Measurements from ENCODE around the gene GALNT1. TPM values are rescaled to one million over a fixed set of nuclear protein-coding genes. Genes with fewer than 3 reads are reported as not detected.

Gene GALNT1
- total RNA-seq, 1 donor from 2014 or later = 29.2 TPM

DNA sequence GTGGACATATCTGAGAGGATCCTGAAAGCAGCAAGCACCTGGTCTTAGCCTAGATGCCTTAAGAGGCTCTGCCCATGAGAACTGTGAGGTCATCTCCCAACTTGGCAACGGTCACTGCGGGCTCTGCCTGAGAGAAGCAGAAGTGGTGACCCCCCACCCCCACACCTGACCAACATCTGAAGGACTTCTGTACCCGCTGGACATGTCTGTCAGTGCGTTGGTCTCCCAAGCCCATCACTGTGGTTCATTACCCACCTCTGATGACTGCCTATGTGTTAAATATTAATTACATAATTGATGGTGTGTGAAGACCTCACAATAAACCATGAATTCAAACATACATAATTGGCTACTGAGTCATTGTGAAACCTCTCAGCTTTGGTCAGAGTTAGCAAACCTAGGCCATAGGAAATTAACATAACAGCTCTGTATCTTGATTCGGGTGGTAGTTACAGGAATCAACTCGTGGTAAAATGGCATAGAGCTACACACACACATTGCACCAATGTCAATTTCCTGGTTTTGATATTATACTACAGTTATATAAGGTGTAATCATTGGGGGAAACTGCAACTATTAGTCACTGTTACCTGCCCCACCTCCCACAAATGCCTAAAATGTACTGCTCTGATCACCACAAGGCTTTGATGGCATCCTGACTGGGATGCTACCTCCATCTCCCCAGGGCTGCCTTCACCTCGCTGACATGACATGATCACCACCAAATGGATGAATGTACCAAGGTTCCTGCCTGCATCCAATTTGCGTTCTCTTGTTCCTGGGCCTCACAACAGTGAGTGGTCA lies 4.3 kb upstream of the GALNT1 start:
- intact Hi-C loops (cut with DNase I) = no loop called here
- H3K4me1 ChIP-seq = peaks cover 3% of the 10 kb centered on the region
- H3K36me3 ChIP-seq = no peaks in the 10 kb centered on the region
- no peak for DNase-seq (ENCODE audit: extremely low spot score in 2 of 2)
- no peak overlapping the region for H3K27ac ChIP-seq
- TF ChIP-seq POLR2AphosphoS5 (IDR thresholded peaks at IDR 0.05; ENCODE audit: insufficient read depth in 1 of 2, low read depth in 1 of 2) = no peak
- no peak for TF ChIP-seq POLR2A (IDR thresholded peaks at IDR 0.05)
- TF ChIP-seq, protein P1, sequence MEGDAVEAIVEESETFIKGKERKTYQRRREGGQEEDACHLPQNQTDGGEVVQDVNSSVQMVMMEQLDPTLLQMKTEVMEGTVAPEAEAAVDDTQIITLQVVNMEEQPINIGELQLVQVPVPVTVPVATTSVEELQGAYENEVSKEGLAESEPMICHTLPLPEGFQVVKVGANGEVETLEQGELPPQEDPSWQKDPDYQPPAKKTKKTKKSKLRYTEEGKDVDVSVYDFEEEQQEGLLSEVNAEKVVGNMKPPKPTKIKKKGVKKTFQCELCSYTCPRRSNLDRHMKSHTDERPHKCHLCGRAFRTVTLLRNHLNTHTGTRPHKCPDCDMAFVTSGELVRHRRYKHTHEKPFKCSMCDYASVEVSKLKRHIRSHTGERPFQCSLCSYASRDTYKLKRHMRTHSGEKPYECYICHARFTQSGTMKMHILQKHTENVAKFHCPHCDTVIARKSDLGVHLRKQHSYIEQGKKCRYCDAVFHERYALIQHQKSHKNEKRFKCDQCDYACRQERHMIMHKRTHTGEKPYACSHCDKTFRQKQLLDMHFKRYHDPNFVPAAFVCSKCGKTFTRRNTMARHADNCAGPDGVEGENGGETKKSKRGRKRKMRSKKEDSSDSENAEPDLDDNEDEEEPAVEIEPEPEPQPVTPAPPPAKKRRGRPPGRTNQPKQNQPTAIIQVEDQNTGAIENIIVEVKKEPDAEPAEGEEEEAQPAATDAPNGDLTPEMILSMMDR (IDR thresholded peaks at IDR 0.05) = no peak
- no peaks in the 10 kb centered on the region for H3K27me3 ChIP-seq
- H3K9me3 ChIP-seq = no peaks in the 10 kb centered on the region
- H3K4me3 ChIP-seq = no peak overlapping the region

DNA sequence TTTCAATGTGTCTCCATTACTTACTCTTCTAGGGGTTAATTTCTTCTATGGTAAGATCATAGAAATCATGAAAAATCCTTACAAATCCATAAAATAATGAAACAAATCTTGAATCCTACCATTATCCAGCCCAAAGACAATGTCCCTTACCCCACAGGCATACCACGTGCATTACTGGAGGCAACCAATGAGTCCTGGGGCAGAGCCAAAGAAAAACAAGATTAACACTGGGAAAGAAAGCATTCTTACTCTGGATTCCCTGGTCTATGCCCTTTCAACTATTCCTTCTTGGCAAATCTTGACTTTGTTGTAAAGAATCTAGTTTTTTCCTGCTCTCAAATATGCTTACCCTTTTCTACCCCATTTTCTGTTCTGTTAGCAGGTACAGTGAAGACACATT lies 3.1 kb upstream of the GALNT1 start:
- Histone ChIP-seq H3K4me1 (peaks cover 16% of the 10 kb centered on the region), H3K36me3 (no peaks in the 10 kb centered on the region), H3K4me3 (no peak overlapping the region), H3K27me3 (no peaks in the 10 kb centered on the region), H3K27ac (no peak overlapping the region), H3K9me3 (no peaks in the 10 kb centered on the region)
- no peak for TF ChIP-seq POLR2A (IDR thresholded peaks at IDR 0.05)
- intact Hi-C loops (cut with DNase I) = no loop called here
- DNase-seq (ENCODE audit: extremely low spot score in 2 of 2) = no peak

DNA sequence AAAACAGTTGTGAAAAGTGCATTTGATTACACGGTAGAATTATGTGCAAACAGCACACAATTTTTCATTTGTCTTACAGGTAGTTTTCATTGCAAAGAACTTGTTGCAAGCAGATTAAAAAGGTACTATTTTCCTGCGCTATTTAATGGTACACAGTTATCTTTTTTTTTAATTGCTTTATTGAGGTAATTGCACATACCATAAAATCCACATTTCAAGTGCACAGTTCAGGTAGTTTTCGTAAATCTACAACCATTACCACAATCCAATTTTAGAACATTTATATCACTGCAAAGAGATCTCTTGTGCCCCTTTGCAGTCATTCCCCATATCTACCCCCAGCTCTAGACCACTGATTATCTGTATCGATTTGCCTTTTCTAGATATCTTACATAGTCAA lies 2.6 kb upstream of the GALNT1 start:
- DNase-seq (ENCODE audit: extremely low spot score in 2 of 2) = no peak
- Histone ChIP-seq H3K4me1 (peaks cover 20% of the 10 kb centered on the region), H3K27me3 (no peaks in the 10 kb centered on the region), H3K27ac (no peak overlapping the region), H3K9me3 (no peaks in the 10 kb centered on the region), H3K36me3 (no peaks in the 10 kb centered on the region), H3K4me3 (no peak overlapping the region)
- intact Hi-C loops (cut with DNase I) = no loop called here
- no peak for TF ChIP-seq POLR2A (IDR thresholded peaks at IDR 0.05)
- TF ChIP-seq, protein P1 (IDR thresholded peaks at IDR 0.05) = no peak
- TF ChIP-seq POLR2AphosphoS5 (IDR thresholded peaks at IDR 0.05; ENCODE audit: insufficient read depth in 1 of 2, low read depth in 1 of 2) = no peak

DNA sequence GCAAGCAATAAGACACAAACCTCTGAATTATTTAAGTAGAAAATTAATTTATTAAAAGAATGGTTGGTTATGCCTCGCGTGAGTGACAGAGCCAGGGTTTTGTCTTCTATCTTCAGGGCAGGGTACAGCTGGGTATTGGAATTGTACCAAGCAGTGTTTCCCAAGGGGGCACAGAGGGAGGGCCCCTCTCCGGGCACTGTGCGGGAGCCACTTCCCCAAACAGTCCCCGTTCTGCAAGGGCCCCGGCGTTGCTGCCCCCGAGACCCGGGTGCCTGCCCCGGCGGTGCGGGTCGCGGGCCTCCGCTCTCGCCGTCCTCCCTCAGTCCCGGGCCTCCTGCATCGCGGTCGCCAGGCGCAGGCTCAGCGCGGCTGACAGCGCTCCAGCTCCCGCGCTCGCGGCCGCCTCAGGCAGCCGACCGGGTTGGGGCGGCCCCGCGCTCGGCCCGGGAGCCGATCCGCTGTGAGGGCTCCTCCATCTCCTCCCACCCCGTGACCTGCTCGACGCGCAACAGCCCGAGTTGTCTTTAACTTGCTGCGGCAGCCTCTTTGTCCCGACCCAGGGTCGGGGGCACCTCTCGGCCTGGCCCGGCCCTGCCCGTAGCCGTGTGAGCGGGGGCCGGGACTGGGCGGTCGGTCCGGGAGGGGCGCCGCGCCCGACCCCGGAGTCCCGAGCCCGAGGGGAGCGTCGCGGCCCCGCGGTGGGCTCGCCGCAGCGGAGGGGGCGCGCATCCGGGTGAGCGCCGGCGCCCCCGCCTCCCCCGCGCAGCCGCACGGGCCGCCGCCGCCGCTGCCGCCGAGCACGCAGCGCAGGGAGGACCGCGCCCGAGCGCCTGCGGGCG lies 620 bp upstream of the GALNT1 start:
- no peaks in the 10 kb centered on the region for H3K27me3 ChIP-seq
- no peak for TF ChIP-seq POLR2A (IDR thresholded peaks at IDR 0.05)
- peak in 1 of 2 donors; percentile 33 for TF ChIP-seq POLR2AphosphoS5 (IDR thresholded peaks at IDR 0.05; ENCODE audit: insufficient read depth in 1 of 2, low read depth in 1 of 2)
- no peaks in the 10 kb centered on the region for H3K36me3 ChIP-seq
- H3K27ac ChIP-seq = peak overlapping the region; percentile 89
- peak overlapping the region; percentile 73 to 89 for H3K4me3 ChIP-seq
- intact Hi-C loops (cut with DNase I) = no loop called here
- no peaks in the 10 kb centered on the region for H3K9me3 ChIP-seq
- peaks cover 28% of the 10 kb centered on the region for H3K4me1 ChIP-seq
- DNase-seq (ENCODE audit: extremely low spot score in 2 of 2) = no peak

DNA sequence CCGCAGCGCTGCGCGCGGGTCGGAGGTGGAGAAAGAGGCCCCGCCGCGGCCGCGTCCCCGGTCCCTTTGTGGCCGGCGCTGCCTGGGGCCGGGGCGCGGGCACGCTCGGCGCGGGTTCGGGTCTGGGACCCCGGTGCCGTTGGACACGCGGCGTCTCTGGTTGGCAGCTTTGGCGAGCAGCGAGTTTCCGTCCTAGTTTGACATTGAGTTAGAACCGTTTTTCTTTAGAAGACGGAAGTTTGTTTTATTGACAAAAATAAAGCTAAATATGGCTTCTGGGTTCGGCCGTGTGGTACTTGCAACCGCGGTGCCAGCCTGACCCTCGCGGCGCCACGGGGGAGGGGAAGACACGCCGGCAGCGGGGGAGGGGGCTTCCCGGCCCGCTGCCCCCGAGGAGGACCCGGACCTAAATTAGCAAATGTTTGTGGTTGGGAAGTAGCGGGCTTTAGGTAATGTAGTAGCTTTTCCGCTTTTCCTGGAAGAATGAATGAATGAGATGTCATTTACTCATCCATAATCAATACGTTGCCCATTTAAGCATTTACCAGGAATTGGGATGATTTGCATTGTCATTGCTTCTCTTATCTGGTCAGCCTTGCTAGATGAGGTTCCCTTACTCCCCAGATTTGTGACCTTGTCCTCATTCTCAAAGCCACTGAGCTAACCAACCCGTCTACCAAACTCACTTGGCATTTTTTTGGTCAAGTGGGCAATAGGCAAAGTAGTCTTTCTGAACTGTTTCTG lies 530 bp downstream of the GALNT1 start:
- peak in 1 of 2 donors; percentile 34 for TF ChIP-seq POLR2AphosphoS5 (IDR thresholded peaks at IDR 0.05; ENCODE audit: insufficient read depth in 1 of 2, low read depth in 1 of 2)
- TF ChIP-seq, protein P1 (IDR thresholded peaks at IDR 0.05) = no peak
- peak overlapping the region; percentile 76 to 78 for H3K4me3 ChIP-seq
- H3K27ac ChIP-seq = peak overlapping the region; percentile 77
- no peak for DNase-seq (ENCODE audit: extremely low spot score in 2 of 2)
- H3K9me3 ChIP-seq = no peaks in the 10 kb centered on the region
- peaks cover 28% of the 10 kb centered on the region for H3K4me1 ChIP-seq
- H3K27me3 ChIP-seq = no peaks in the 10 kb centered on the region
- H3K36me3 ChIP-seq = no peaks in the 10 kb centered on the region
- intact Hi-C loops (cut with DNase I) = no loop called here

Data from vagina (tissue), 2 donors.